Osteocyte (in vitro differentiated cells): ENCODE results near the gene RGR. TPM values are rescaled to one million over a fixed set of nuclear protein-coding genes. Genes with fewer than 3 reads are reported as not detected.
A peak's percentile ranks its signal among the peaks of the same experiment; 100 is the strongest.

ENCODE experiments used
- DNase-seq: peaks from one replicate; pipeline ENCODE4 v3.0.0; 2021; ENCODE audit warnings: mixed read lengths; ENCODE audit not compliant: unreplicated experiment; ENCODE audit errors: extremely low spot score
- H3K27ac Mint-ChIP-seq: one replicate; pipeline ENCODE4 v1.8.0; 2021; ENCODE audit warnings: mild to moderate bottlenecking, mixed read lengths; ENCODE audit not compliant: unreplicated experiment
- H3K27me3 Mint-ChIP-seq: one replicate; pipeline ENCODE4 v1.8.0; 2021; ENCODE audit warnings: mixed read lengths; ENCODE audit not compliant: unreplicated experiment
- H3K36me3 Mint-ChIP-seq: one replicate; pipeline ENCODE4 v1.8.0; 2021; ENCODE audit warnings: mixed read lengths; ENCODE audit not compliant: unreplicated experiment
- H3K4me1 Mint-ChIP-seq: one replicate; pipeline ENCODE4 v1.8.0; 2021; ENCODE audit warnings: mixed read lengths; ENCODE audit not compliant: unreplicated experiment
- H3K4me3 Mint-ChIP-seq: one replicate; pipeline ENCODE4 v1.8.0; 2021; ENCODE audit warnings: mild to moderate bottlenecking, moderate library complexity, mixed read lengths; ENCODE audit not compliant: unreplicated experiment
- H3K9me3 Mint-ChIP-seq: one replicate; pipeline ENCODE4 v1.8.0; 2021; ENCODE audit warnings: mixed read lengths; ENCODE audit not compliant: unreplicated experiment
- total RNA-seq: library from RNA; stranded (reverse); gene quantifications from 2 replicates; pipeline ENCODE4 v1.2.1, GENCODE V29; 2021
- TF ChIP-seq, protein P1 (sequence below): fragments of 200-600 bp; sonication (generic); IDR thresholded peaks from 2 replicates; pipeline ENCODE4 v1.5.0; 2021; ENCODE audit warnings: antibody characterized with exemption, mild to moderate bottlenecking, moderate library complexity

Gene RGR
- total RNA-seq, 1 donor from 2014 or later: not detected

- TF ChIP-seq, protein P1, sequence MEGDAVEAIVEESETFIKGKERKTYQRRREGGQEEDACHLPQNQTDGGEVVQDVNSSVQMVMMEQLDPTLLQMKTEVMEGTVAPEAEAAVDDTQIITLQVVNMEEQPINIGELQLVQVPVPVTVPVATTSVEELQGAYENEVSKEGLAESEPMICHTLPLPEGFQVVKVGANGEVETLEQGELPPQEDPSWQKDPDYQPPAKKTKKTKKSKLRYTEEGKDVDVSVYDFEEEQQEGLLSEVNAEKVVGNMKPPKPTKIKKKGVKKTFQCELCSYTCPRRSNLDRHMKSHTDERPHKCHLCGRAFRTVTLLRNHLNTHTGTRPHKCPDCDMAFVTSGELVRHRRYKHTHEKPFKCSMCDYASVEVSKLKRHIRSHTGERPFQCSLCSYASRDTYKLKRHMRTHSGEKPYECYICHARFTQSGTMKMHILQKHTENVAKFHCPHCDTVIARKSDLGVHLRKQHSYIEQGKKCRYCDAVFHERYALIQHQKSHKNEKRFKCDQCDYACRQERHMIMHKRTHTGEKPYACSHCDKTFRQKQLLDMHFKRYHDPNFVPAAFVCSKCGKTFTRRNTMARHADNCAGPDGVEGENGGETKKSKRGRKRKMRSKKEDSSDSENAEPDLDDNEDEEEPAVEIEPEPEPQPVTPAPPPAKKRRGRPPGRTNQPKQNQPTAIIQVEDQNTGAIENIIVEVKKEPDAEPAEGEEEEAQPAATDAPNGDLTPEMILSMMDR: no peak
- no peaks in the 10 kb centered on the region for H3K9me3 Mint-ChIP-seq
- peaks cover 17% of the 10 kb centered on the region for H3K27me3 Mint-ChIP-seq
- DNase-seq: no peak
- no peak overlapping the region for H3K27ac Mint-ChIP-seq
- H3K36me3 Mint-ChIP-seq: no peaks in the 10 kb centered on the region
- H3K4me1 Mint-ChIP-seq: no peaks in the 10 kb centered on the region
- H3K4me3 Mint-ChIP-seq: no peak overlapping the region
Measured at GRCh38 chr10:84243759-84244158, 1.1 kb upstream of the RGR start.

DNA sequence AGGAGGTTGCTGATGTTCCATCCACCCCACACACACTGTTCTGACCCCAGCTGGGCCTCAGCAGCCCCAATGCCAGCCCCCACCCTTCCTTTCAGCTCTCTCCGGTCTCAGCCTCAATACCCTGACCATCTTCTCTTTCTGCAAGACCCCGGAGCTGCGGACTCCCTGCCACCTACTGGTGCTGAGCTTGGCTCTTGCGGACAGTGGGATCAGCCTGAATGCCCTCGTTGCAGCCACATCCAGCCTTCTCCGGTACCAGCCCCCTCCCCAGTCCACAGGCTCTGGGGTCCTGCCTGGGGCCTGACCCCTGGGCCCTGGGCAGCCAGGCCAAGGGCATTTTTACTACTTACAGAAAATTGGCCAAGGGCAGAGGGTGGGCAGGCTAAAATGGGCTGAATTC is 2.6 kb downstream of the RGR start:
- Mint-ChIP-seq H3K36me3 (no peaks in the 10 kb centered on the region), H3K9me3 (peaks cover 4% of the 10 kb centered on the region), H3K4me3 (no peak overlapping the region), H3K27ac (no peak overlapping the region), H3K4me1 (no peaks in the 10 kb centered on the region), H3K27me3 (peaks cover 10% of the 10 kb centered on the region)
- TF ChIP-seq, protein P1: no peak
- DNase-seq: no peak

- TF ChIP-seq, protein P1: no peak
- no peak for DNase-seq
Measured at GRCh38 chr10:84248794-84249193, 3.9 kb downstream of the RGR start.

DNA sequence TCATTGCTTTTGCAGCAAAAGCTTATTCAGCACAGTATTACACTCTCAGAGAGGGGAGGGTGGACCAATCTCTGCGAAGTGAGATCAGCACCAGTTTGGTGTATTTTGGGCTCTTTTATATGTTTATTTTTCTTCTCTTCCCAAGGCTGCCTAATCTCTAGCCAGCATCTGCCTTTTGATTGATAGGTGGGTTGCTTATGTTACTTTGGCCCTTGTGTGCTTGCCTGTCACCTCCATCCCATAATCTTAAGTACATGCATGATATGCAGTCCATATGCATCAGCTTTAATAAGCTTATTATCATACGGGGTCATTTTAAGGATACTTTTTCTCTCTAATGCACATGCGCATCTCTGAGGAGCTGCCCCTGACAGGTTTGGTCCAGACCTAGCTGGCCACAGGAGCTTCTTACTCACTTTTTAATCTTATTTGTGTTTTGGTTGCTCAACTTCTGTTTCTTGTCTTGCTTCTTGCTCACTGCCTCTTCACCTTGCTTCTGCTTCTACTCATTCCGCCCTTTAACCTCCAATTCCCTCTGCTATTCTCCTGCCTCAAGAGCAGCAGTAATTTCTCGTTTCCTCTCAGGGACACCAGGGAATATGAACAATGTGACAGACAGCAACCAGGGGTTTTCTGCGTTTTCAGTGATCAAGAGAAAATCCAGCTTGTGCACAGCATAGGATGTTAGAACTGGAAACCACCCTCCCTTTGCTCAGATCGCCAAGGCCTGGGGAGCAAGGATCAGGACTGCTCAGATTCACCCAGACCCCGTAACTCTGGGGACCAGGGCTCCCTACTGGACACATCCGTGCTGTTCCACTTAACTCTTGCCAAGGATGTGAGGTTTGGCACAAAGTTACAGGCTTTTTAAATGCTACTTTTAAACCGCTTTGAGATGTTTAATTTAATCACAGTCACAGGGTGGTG is 10.0 kb downstream of the RGR start:
- TF ChIP-seq, protein P1: no peak
- Mint-ChIP-seq H3K9me3 (peaks cover 4% of the 10 kb centered on the region), H3K4me3 (no peak overlapping the region), H3K4me1 (no peaks in the 10 kb centered on the region), H3K36me3 (no peaks in the 10 kb centered on the region), H3K27ac (no peak overlapping the region), H3K27me3 (peaks cover 5% of the 10 kb centered on the region)
- DNase-seq: peak; percentile 49

More at GRCh38 chr10:84248794-84249193, 3.9 kb downstream of the RGR start:
- H3K27ac Mint-ChIP-seq: no peak overlapping the region
- peaks cover 12% of the 10 kb centered on the region for H3K27me3 Mint-ChIP-seq
- peaks cover 4% of the 10 kb centered on the region for H3K9me3 Mint-ChIP-seq
- H3K4me3 Mint-ChIP-seq: no peak overlapping the region
- H3K4me1 Mint-ChIP-seq: no peaks in the 10 kb centered on the region
- H3K36me3 Mint-ChIP-seq: no peaks in the 10 kb centered on the region

- Mint-ChIP-seq H3K4me1 (no peaks in the 10 kb centered on the region), H3K27me3 (peaks cover 5% of the 10 kb centered on the region), H3K4me3 (no peak overlapping the region), H3K36me3 (no peaks in the 10 kb centered on the region), H3K9me3 (no peaks in the 10 kb centered on the region), H3K27ac (no peak overlapping the region)
- TF ChIP-seq, protein P1: peak; percentile 47
- DNase-seq: peak; percentile 82
Measured at GRCh38 chr10:84256510-84257342, 11.9 kb downstream of the RGR start.
